Tibial artery (tissue), 4 donors: ENCODE results near the gene FILIP1.

Experiments used
- DNase-seq, 2 donors: peaks; one replicate each; pipeline ENCODE4 v3.0.0-alpha.2; 2019
- H3K27ac ChIP-seq, 2 donors: fragments of 200-600 bp; sonication (generic) in 1 of 2; 1 replicate in 1 of 2; 2 replicates in 1 of 2; pipeline ENCODE4 v1.5.1; 2018 to 2019; ENCODE audit warnings: mild to moderate bottlenecking in 1 of 2
- H3K27me3 ChIP-seq, 2 donors: fragments of 200-600 bp; sonication (generic) in 1 of 2; one replicate each; pipeline versions ENCODE4 v1.5.1 to v1.6.0; 2016 to 2019
- H3K36me3 ChIP-seq, 3 donors: fragments of 200-600 bp; sonication (generic) in 2 of 3; one replicate each; pipeline ENCODE4 v1.5.1; 2016 to 2019; ENCODE audit warnings: mild to moderate bottlenecking in 2 of 3
- H3K4me1 ChIP-seq, 4 donors: fragments of 200-600 bp; sonication (generic) in 2 of 4; 1 replicate in 3 of 4; 2 replicates in 1 of 4; pipeline ENCODE4 v1.5.1; 2016 to 2019
- H3K4me3 ChIP-seq, 2 donors: fragments of 200-600 bp; sonication (generic) in 1 of 2; 1 replicate in 1 of 2; 2 replicates in 1 of 2; pipeline ENCODE4 v1.5.1; 2018 to 2019; ENCODE audit warnings: mild to moderate bottlenecking in 2 of 2
- H3K9me3 ChIP-seq, 3 donors: fragments of 200-600 bp; sonication (generic) in 1 of 3; one replicate each; pipeline ENCODE4 v1.5.1; 2016 to 2019
- intact Hi-C: fragments of 100-400 bp; cut with DNase I; formaldehyde crosslinking; loops from one replicate; pipeline ENCODE4 v1.15.0; 2023; ENCODE audit warnings: low total_unique reads
- TF ChIP-seq, protein P1 (sequence below), 2 experiments: fragments of 200-600 bp in 1 of 2; fragments of 450-650 bp in 1 of 2; IDR thresholded peaks; one replicate each; pipeline ENCODE4 v1.5.1; 2017 to 2019; ENCODE audit warnings: antibody characterized with exemption in 2 of 2, mild to moderate bottlenecking in 1 of 2, moderate library complexity in 1 of 2

Gene FILIP1

GRCh38 chr6:75493400-75494064, at the start of gene FILIP1:
TSS of gene FILIP1 (minus strand) at chr6:75493800. CDS start at chr6:75414972, 78,828 bp downstream.
- Histone ChIP-seq H3K36me3 (no peaks in the 10 kb centered on the region), H3K27me3 (no peaks in the 10 kb centered on the region), H3K4me1 (peaks cover 0 to 49% (median 9%) of the 10 kb centered on the region in 4 donors), H3K9me3 (no peaks in the 10 kb centered on the region), H3K27ac (peak within 1 kb of the TSS; percentile 78 to 91), H3K4me3 (peak within 1 kb of the TSS; percentile 50 to 55)
- TF ChIP-seq, protein P1, sequence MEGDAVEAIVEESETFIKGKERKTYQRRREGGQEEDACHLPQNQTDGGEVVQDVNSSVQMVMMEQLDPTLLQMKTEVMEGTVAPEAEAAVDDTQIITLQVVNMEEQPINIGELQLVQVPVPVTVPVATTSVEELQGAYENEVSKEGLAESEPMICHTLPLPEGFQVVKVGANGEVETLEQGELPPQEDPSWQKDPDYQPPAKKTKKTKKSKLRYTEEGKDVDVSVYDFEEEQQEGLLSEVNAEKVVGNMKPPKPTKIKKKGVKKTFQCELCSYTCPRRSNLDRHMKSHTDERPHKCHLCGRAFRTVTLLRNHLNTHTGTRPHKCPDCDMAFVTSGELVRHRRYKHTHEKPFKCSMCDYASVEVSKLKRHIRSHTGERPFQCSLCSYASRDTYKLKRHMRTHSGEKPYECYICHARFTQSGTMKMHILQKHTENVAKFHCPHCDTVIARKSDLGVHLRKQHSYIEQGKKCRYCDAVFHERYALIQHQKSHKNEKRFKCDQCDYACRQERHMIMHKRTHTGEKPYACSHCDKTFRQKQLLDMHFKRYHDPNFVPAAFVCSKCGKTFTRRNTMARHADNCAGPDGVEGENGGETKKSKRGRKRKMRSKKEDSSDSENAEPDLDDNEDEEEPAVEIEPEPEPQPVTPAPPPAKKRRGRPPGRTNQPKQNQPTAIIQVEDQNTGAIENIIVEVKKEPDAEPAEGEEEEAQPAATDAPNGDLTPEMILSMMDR (IDR thresholded peaks at IDR 0.05): no peak
- intact Hi-C loops: loop anchor here (10.0 kb wide), 1 partner anchor 111 kb away; the partner anchor contains the start of gene SENP6
- peak; percentile 80 to 81 for DNase-seq

DNA sequence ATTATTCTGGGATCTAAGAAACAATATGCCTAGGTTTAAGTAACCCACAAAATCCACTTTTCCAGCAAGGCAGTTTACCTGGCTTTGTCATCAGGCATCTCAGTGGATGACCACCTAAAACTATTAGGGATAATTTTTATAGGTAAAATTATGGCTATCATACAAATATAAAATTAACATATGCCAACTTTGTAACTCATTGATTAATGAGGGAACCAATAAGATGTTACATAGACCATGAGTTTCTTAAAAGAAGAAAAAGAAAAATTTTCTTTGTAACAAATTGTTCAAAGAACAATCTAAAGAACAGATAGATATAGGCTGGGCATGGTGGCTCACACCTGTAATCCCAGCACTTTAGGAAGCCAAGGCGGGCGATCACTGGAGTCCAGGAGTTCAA, 49.7 kb upstream of the FILIP1 start:
- no peak overlapping the region for H3K27ac ChIP-seq
- DNase-seq: no peak
- no peak overlapping the region for H3K4me3 ChIP-seq
- intact Hi-C loops: no loop called here
- TF ChIP-seq, protein P1 (IDR thresholded peaks at IDR 0.05): no peak
- H3K27me3 ChIP-seq: no peaks in the 10 kb centered on the region
- no peaks in the 10 kb centered on the region for H3K4me1 ChIP-seq
- H3K36me3 ChIP-seq: no peaks in the 10 kb centered on the region
- H3K9me3 ChIP-seq: no peaks in the 10 kb centered on the region

DNA sequence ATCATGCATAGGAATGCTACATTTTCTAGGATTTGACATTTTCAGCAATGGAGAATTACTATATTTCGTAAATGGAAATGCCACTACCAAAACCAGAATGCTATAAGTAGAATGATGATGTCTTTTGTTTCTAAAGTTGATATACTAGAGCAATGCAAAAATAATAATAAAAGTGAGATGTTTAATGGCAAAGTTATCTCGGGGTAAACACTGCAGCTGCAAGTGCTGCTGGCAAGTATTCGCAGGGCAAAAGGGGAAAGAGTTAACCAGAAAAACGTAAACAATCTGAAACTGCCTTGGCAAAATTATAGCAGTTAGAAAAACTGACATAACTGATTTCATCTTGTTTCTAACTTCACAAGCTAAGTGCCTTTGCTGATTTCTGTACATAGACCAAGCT, 45.5 kb upstream of the FILIP1 start:
- intact Hi-C loops: no loop called here
- H3K4me3 ChIP-seq: no peak overlapping the region
- DNase-seq: no peak
- no peaks in the 10 kb centered on the region for H3K36me3 ChIP-seq
- no peak overlapping the region for H3K27ac ChIP-seq
- TF ChIP-seq, protein P1 (IDR thresholded peaks at IDR 0.05): no peak
- no peaks in the 10 kb centered on the region for H3K27me3 ChIP-seq
- no peaks in the 10 kb centered on the region for H3K4me1 ChIP-seq
- H3K9me3 ChIP-seq: no peaks in the 10 kb centered on the region

DNA sequence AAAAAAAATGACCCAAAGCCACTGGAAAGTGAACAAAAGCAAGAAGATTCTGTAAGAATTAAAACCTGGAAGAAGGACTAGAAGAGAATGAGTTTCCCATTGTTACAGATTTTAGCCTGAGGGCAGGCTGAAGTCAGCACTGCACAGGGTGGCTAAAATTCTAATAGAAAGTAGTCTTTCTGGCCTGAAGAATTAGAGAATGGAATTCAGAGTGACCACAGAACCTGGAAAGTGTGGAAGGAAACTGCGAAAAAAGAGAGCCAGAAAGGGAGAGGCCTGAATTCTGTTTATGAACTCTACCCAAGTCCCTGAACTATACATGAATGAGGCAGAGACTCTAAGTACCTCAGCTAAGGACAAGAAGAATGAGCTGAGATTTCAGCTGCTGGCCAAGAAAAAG, 38.9 kb upstream of the FILIP1 start:
- no peaks in the 10 kb centered on the region for H3K9me3 ChIP-seq
- TF ChIP-seq, protein P1 (IDR thresholded peaks at IDR 0.05): no peak
- DNase-seq: no peak
- H3K36me3 ChIP-seq: no peaks in the 10 kb centered on the region
- no peaks in the 10 kb centered on the region for H3K4me1 ChIP-seq
- H3K27me3 ChIP-seq: no peaks in the 10 kb centered on the region
- H3K4me3 ChIP-seq: no peak overlapping the region
- no peak overlapping the region for H3K27ac ChIP-seq
- intact Hi-C loops: no loop called here

DNA sequence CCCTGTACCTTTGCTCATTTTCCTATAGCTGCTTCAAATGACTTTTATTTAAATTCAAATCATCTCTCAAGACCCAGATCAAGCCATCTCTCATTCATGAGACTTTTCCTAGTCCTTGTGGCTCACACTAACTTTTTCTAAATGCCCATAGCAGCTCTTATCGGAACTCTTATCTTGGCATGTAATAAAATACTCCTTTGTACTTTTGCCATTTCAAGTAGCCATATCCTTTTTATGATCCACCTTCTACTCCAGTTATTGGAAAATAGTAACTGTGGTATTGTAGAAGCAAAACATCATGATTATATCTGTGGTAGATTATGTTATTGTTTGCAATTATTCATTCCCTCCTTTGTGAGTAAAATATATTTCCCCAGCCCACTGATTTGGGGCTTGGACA, 37.6 kb upstream of the FILIP1 start:
- no peak overlapping the region for H3K4me3 ChIP-seq
- H3K9me3 ChIP-seq: no peaks in the 10 kb centered on the region
- TF ChIP-seq, protein P1 (IDR thresholded peaks at IDR 0.05): no peak

More for the DNA sequence above, 37.6 kb upstream of the FILIP1 start:
- H3K27me3 ChIP-seq: no peaks in the 10 kb centered on the region
- H3K27ac ChIP-seq: no peak overlapping the region
- intact Hi-C loops: no loop called here
- DNase-seq: no peak
- no peaks in the 10 kb centered on the region for H3K4me1 ChIP-seq
- H3K36me3 ChIP-seq: no peaks in the 10 kb centered on the region
